HCT116 (cell line): ENCODE data around the gene CACNA1C.

Experiments
- CBX3 ChIP-seq: IDR thresholded peaks from 2 replicates; pipeline ENCODE4 v1.6.1; 2012; ENCODE audit warnings: low read depth
- CTCF ChIP-seq, 3 experiments: fragments of 200-600 bp in 1 of 3; sonication (generic) in 1 of 3; IDR thresholded peaks in 2 of 3; conservative IDR thresholded peaks in 1 of 3; 2 replicates each; pipeline ENCODE4 v1.5.1; 2012 to 2017; ENCODE audit warnings: low read depth in 2 of 3, low read length in 2 of 3, antibody characterized with exemption in 1 of 3, borderline replicate concordance in 1 of 3, control low read depth in 1 of 3, mild to moderate bottlenecking in 1 of 3, mixed read lengths in 1 of 3, mixed run types in 1 of 3, moderate library complexity in 1 of 3; ENCODE audit not compliant: insufficient read depth in 1 of 3
- MAX ChIP-seq: IDR thresholded peaks from 2 replicates; pipeline ENCODE4 v1.6.1; 2012
- POLR2A ChIP-seq: IDR thresholded peaks from 2 replicates; pipeline ENCODE4 v1.7.0; 2011; ENCODE audit warnings: borderline replicate concordance; ENCODE audit not compliant: insufficient read depth, insufficient read length; ENCODE audit errors: extremely low read depth
- POLR2AphosphoS5 ChIP-seq: IDR thresholded peaks from 2 replicates; pipeline ENCODE4 v1.6.1; 2011; ENCODE audit warnings: mild to moderate bottlenecking, low read depth, low read length, moderate library complexity
- REST ChIP-seq: IDR thresholded peaks from 2 replicates; pipeline ENCODE4 v1.6.1; 2012; ENCODE audit warnings: low read depth
- ZNF274 ChIP-seq: fragments of 200-500 bp; sonication (Bioruptor generic); IDR thresholded peaks from 2 replicates; pipeline ENCODE4 v1.6.1; 2014; ENCODE audit warnings: mild to moderate bottlenecking, low read depth, low read length, inconsistent platforms

- TF ChIP-seq ZNF274 = no peak
- no peak for TF ChIP-seq CTCF (IDR thresholded peaks at IDR 0.05 in 2 of 3, conservative IDR thresholded peaks at IDR 0.05 in 1 of 3; ENCODE audit: borderline replicate concordance in 1 of 3, insufficient read depth in 1 of 3, low read depth in 2 of 3, low read length in 2 of 3)
- no peak for TF ChIP-seq POLR2A
- TF ChIP-seq CBX3 = no peak
- no peak for TF ChIP-seq MAX
- no peak for TF ChIP-seq REST
- no peak for TF ChIP-seq POLR2AphosphoS5
These were observed 114.4 kb downstream of the CACNA1C start for GRCh38 chr12:2167231-2167630.
